ENCODE data around the gene IKZF2. TPM values are rescaled to one million over a fixed set of nuclear protein-coding genes. Genes with fewer than 3 reads are reported as not detected.

The IKZF2 gene
- total and polyA plus RNA-seq, 2 donors (not counting 3 experiments of a cell fraction or from before 2014, with no cell fraction given) = 0.08 to 0.46 TPM

DNA sequence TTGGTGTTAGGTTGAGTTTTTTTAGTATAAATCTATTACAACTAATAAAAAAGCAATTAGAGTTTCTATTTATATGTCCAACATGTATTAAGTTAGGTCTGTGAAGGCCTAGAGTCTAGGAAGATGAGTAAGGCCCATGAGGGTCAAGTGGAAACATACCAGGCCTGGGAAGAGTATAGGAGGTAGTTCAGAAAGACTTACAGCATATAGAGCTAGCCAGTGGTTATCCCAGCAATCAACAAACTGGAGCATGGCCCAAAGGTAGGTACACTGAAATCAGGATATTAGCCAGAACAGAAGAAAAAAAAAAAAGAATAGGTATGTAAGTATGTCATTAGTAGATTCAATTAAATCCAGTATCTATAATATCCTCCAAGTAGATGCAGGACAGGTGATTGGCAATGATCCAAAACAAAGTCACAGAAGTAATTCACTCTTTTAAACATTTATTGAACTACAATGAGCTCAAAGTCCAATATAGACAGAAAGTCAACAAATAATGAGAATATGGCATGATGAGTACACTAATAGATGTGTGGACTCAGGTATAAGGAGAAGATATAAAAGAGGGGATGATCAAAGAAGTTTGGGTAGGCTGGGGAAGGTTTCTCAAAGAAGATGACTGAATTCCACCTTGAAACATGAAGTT is 70.3 kb downstream of the IKZF2 start:
- no peaks in the 10 kb centered on the region for H4K20me1 ChIP-seq (replicated peaks; ENCODE audit: control insufficient read depth, extremely low read depth, insufficient read depth, low read length)
- FAIRE-seq = no peak
- dilution Hi-C loops (cut with MboI; ENCODE audit: extremely low pct_ligation_motif_present, low sequenced_read_pairs) = no loop called here
- H3K27me3 ChIP-seq (ENCODE audit: control insufficient read depth in 2 of 2, insufficient read depth in 2 of 2, low read length in 2 of 2) = no peaks in the 10 kb centered on the region
- no peaks in the 10 kb centered on the region for H3K36me3 ChIP-seq (ENCODE audit: control insufficient read depth in 2 of 2, extremely low read depth in 1 of 2, insufficient read depth in 2 of 2, low read length in 2 of 2)
- no peak for TF ChIP-seq CTCF (IDR thresholded peaks at IDR 0.05; ENCODE audit: extremely low read depth in 1 of 2, insufficient read depth in 1 of 2, low read depth in 1 of 2, low read length in 2 of 2)
- TF ChIP-seq MAX (IDR thresholded peaks at IDR 0.05; ENCODE audit: insufficient read depth, insufficient read length) = no peak
- TF ChIP-seq JUN (IDR thresholded peaks at IDR 0.05; ENCODE audit: borderline replicate concordance, insufficient read depth, insufficient read length, low read depth) = no peak
- TF ChIP-seq POLR2AphosphoS5 (IDR thresholded peaks at IDR 0.05; ENCODE audit: insufficient read depth, low read depth, low read length) = no peak
- no peak for TF ChIP-seq MYC (IDR thresholded peaks at IDR 0.05; ENCODE audit: low read depth, low read length)
- no peak for TF ChIP-seq GATA2 (IDR thresholded peaks at IDR 0.05; ENCODE audit: insufficient read depth, insufficient read length, low read depth, low read length)
- no peak for TF ChIP-seq POLR2A (IDR thresholded peaks at IDR 0.05; ENCODE audit: low read depth, low read length)
- H3K9ac ChIP-seq (replicated peaks; ENCODE audit: extremely low read depth, insufficient read depth, low read length) = no peak overlapping the region
- intact Hi-C loops (cut with micrococcal nuclease) = no loop called here
- ChIA-PET POLR2A (no interaction called here), CTCF (interaction anchor here (1.3 kb wide), 1 partner anchor 10 kb away, joined by 4 read pairs; no protein-coding TSS in a partner anchor)
- no peaks in the 10 kb centered on the region for H3K9me3 ChIP-seq (replicated peaks; ENCODE audit: control insufficient read depth, insufficient read depth, low read length)
- no peaks in the 10 kb centered on the region for H3K4me1 ChIP-seq (ENCODE audit: control insufficient read depth, extremely low read depth, insufficient read depth, low read length)
- no peaks in the 10 kb centered on the region for H3K9me1 ChIP-seq (replicated peaks; ENCODE audit: control insufficient read depth, extremely low read depth, insufficient read depth, low read length)
- no peak overlapping the region for H2AFZ ChIP-seq (ENCODE audit: low read depth, low read length)
- H3K4me2 ChIP-seq (ENCODE audit: insufficient read depth, low read length) = no peak overlapping the region
- no TSS peak for BruUV-seq (replicated peaks)
- no peaks in the 10 kb centered on the region for H3K79me2 ChIP-seq (ENCODE audit: control insufficient read depth, insufficient read depth, low read length)
- no peak overlapping the region for H3K27ac ChIP-seq (ENCODE audit: insufficient read depth, low read depth, low read length)
- H3K4me3 ChIP-seq (replicated peaks in 1 of 3; ENCODE audit: insufficient read depth in 1 of 3, low read depth in 1 of 3, low read length in 3 of 3) = no peak overlapping the region
- no peak for DNase-seq (ENCODE audit: low read depth, low spot score)

Data from endothelial cell of umbilical vein (primary cell).